Measurements from ENCODE around the gene TMEM72. TPM values are rescaled to one million over a fixed set of nuclear protein-coding genes. Genes with fewer than 3 reads are reported as not detected.
A peak's percentile ranks its signal among the peaks of the same experiment; 100 is the strongest.
"Not testable (repeated sequence)": the region's sequence is repeated elsewhere in the genome, so short reads cannot be mapped to it uniquely, and the experiment has no call there.

The TMEM72 gene
- 10 to 100 TPM; 67.6 to 74.5 (median 71.0) TPM for polyA plus RNA-seq (ENCODE audit: insufficient read length in 4 of 4)

- DNase-seq (ENCODE audit: low read depth in 4 of 4, low spot score in 3 of 4), result peak in 1 of 4 donors; percentile 75
Measured at GRCh38 chr10:44911081-44911540, at the start of gene TMEM72. Gene TMEM72, plus strand, starts transcription at chr10:44911337. Its CDS starts 176 bp downstream, at chr10:44911513.

DNA sequence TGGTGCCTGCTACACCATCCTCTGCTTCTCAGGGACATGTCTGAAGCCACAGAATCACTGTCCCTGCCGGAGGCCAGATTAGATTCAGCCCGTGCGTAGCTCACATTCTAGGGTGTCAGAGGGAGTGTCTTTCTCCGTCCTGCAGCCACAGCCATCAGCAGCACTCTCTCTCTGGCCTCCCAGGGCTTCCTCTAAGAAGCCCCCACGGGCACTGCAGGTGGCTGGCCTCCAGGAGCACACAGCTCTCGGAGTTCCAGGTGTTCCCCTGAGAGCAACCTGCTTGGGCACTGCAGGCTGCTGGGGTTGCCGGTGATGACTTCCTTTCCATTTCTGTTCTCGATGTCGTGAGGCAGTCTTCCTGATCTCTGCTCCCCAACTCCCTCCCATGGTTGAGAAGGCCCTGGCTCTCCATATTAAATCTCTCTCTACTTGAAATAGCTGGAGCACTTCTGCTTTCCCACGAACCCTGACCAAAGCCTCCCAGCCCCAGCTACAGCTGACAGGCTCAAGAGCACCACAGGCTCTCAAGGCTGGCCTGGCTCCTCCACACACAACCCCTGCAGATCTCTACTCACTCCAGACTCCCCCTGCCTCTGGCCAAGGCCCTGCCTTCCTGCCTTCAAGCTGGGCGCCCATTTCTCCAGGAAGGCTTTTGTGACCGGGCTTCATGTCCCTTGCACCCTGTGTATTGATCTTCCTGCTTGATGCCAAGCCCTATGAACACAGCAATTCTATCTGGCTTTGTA lies 49.0 kb upstream of the TMEM72 start:
- DNase-seq (ENCODE audit: low read depth in 4 of 4, low spot score in 3 of 4), result no peak

DNA sequence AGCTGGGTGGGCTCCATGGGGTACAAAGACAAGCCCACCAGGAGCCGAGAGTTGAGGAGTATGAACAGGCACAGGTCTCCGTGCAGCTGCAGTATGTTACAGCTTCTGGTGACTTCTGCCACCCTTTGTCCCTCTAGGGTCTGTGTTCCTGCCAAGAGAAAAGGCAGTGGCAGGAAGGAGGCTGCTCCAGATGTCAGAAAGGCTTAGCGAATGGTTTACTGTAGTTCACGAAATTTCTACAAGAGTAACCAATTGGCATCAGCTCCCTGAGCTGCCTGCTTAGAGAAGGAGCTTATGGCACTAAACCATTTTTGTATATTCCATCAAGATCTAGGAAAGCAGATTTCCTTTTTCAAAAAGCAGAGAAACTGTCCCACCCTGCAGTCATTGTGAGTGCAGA lies 48.2 kb upstream of the TMEM72 start:
- no peak for DNase-seq (ENCODE audit: low read depth in 4 of 4, low spot score in 3 of 4)

DNA sequence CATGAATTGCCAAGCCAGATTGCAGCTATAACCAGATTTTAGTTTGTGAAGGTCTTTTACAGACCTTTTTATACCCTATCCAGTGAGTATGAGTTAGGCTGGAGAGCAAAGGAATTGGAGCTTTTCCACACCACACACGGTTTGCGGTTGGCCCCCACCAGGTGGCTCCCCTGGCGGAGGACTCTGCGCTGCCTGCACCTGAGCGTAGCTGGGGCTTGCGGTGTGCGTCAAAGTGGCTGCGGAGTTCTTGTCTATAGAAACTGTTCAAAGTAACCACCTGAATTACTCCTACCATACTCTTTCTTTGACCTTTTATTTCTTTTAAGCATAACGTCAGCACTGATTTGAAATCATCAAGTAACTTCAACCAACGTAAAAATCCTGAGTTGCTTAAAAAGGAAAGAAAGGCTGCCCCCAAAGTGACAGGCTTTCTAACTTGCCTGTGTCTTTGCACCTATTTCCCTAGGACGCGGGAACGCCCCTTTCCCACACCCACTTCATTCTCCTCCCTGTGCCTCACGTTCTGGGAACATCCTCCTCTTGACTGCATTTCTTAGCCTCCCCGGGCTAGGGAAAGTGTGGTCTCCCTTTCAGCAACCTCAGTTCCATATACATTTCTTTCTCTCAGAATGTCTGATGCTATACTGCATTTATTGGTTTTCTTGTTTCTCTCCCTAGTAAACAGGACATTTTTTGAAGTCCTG lies 47.6 kb upstream of the TMEM72 start:
- no peak for DNase-seq (ENCODE audit: low read depth in 4 of 4, low spot score in 3 of 4)

GRCh38 chr10:44864051-44864450 lies 47.1 kb upstream of the TMEM72 start:
- no peak for DNase-seq (ENCODE audit: low read depth in 4 of 4, low spot score in 3 of 4)

DNA sequence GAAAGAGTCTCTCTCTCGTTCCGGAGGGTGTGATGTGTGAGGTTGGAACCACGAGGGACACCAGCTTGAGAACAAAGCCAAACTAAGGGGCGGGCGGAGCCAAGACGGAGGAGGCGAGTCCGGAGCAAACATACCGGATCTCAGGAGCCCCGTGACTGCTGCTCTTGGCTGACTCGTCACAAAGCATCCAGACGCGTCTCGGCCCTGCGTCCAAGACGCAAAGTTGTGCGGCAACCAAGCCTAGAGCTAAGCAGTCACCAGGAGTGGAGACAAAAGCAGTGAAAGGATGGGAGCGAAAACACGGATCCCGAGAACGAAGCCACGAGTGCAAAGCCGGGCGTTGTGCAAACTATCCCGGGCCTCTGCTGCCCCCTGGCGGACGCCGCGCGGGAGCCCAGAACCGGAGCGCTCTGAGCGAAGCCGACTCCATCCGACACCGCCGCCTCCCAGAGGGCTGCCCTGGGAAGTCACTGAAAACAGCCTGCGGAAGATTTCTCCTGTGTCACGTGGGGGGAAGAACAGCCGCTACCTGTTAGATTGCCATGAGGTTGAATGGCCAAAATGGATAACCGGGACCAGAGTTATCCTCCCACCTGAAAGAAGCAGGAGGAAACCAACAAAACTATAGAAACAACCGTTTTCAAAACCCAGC lies 46.4 kb upstream of the TMEM72 start:
- peak; percentile 77 to 88 (median 82) for DNase-seq (ENCODE audit: low read depth in 4 of 4, low spot score in 3 of 4)

DNA sequence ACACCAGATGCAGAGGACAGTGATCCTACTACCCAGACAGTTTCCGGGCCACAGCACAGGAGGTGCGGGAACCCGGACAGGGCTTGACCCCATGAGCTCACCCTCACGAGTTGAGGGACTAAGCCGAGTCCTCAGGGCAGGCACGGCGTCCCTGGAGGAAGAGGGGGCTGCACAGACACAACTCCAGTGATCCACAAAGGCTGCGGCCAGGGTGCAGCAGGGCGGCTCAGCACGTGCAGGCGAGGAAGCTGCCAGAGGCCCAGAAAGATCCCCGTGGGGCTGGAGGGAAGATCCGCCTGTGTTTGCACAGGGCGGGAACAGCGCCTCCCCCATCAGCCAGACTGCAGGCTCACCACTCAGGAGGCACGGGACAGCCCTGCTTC lies 45.9 kb upstream of the TMEM72 start:
- DNase-seq (ENCODE audit: low read depth in 4 of 4, low spot score in 3 of 4), result no peak

DNA sequence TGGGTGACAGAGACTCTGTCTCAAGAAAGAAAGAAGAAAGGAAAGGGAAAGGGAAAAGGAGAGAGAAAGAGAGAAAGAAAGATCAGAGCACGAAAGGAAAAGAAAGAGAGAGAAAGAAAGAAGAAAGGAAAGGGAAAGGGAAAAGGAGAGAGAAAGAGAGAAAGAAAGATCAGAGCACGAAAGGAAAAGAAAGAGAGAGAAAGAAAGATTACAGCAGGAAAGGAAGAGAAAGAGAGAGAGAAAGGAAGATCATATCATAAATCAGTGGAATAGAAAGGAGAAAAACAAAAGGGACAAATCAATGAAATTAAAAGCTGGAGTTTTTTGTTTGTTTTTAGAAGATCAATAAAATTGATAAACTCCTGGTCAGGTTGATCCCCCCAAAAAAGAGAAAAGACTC lies 44.8 kb upstream of the TMEM72 start:
- DNase-seq (ENCODE audit: low read depth in 4 of 4, low spot score in 3 of 4), result not testable (repeated sequence)

DNA sequence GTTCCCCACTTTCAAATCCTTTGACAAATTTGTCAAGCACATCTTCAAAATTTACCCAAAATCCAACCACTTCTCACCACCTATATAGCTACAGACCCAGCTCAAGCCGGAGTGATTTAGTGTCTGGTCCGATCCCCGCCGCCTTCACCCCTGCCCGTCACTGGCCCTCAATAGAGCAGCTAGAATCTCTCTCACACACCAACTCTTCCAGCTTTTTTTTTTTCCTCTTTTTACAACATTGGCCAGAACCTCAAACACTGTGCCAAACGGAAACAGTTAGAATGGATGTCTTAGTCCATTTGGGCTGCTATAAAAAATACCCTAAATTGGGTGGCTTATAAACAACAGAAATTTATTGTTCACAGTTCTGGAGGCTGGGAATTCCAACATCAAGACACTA lies 41.1 kb upstream of the TMEM72 start:
- no peak for DNase-seq (ENCODE audit: low read depth in 4 of 4, low spot score in 3 of 4)

DNA sequence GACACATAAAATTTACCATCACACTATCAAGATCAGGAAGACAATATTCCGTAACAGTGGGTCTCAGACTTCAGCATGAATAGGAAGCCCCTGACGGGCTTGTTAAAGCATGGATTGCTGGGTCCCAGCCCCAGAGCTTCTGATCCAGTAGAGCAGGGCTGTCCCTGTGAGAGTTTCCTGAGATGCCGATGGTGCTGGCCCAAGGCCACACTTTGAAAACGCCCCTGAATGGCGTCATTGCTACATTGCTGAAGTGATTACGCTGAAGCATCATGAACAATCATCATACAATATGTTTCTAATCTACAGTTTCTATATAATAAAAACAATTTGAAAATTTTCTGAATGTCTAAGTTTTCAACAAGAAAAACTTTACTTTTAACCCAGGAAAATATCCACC lies 38.0 kb upstream of the TMEM72 start:
- DNase-seq (ENCODE audit: low read depth in 4 of 4, low spot score in 3 of 4), result no peak

- no peak for DNase-seq (ENCODE audit: low read depth in 4 of 4, low spot score in 3 of 4)
Measured at GRCh38 chr10:44874166-44874565, 37.0 kb upstream of the TMEM72 start.

DNA sequence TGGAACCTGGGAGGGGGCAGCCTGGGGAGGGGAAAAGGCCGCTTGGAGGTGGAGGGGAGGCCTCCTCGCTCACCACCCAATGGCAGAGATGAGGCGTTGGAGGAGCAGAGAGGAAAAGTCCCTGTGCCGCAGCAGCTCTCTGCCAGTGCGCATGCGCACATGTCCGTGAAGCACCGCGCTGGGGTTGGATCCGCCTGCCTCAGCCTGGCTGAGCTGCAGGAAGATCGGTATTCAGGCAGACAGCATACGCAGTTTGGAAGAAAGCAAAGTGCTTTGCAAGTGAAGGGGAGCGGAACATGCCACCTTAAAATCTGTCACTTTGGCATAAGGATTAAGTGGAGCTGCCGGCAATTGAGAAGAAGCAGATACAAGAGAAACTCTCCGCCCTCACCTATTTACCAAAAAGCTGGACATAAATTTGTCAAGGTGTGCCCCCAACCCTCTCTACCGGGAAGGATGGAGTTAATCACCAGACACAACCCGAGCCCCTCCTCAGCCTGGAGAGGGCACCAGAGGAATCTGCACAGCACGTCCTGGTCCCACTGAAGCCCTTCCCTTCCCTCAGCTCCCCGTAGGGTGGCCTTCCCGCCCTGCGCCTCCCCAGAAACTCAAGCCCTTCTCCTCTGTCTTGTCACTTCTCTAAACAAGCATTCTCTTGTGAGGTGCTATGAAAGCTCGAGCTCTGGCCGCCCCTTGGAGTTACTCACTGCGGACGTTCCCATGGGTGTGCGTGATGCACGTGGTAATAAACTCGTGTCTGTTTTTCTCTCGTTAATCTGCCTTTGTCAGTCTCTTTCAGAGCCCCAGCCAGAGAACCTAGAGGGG lies 32.2 kb upstream of the TMEM72 start:
- peak; percentile 73 to 83 (median 78) for DNase-seq (ENCODE audit: low read depth in 4 of 4, low spot score in 3 of 4)

- no peak for DNase-seq (ENCODE audit: low read depth in 4 of 4, low spot score in 3 of 4)
Measured at GRCh38 chr10:44879531-44879899, 31.6 kb upstream of the TMEM72 start.

DNA sequence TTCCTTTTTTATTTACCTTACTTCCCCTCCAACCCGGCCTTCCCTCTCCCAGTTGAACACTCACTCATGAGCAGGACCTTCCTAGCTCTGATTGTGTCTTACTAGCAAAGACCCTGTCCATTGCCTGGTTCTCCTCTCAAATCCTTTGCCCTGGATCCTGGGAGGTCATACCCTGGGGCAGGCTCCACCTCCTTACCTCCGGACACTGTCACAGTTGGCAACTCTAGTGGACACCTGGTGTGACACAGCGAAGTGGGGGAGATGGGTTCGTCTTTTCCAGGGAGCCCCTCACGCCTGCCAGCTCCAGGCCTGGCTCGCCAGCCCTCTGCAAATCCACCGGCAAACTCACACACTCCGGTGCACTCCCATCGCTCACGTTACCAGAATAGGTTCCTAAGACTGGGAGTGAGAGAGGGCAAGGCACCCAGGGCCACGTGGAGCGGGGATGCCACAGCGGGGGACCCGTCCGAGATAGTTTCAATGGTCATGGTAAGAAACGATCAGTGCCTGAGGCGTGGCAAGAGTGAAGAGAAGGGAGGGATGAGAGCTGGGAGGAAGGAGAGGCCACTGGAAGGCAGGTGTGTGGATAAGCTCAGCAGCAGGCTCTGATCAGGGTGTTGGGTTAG lies 30.9 kb upstream of the TMEM72 start:
- no peak for DNase-seq (ENCODE audit: low read depth in 4 of 4, low spot score in 3 of 4)

DNA sequence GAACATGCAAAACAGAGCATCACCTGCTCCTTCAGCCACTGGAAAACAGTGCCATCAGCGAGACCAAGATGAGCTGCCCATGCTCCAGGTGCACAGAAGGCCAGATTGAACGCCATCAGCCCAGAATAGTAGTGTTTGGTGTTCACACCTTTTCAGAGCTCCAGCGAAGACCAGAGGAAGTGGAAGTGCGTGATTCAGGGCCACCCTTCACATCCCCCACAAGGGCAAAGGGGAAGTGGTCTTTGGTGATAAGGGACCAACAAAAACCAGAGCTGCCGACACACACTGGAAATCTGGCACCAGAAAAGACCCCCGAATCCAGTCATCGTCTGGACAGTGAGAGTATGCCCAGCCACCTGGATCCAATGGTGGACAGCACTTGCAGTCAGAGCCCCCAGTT lies 29.5 kb upstream of the TMEM72 start:
- no peak for DNase-seq (ENCODE audit: low read depth in 4 of 4, low spot score in 3 of 4)

- no peak for DNase-seq (ENCODE audit: low read depth in 4 of 4, low spot score in 3 of 4)
Measured at GRCh38 chr10:44882166-44882720, 28.9 kb upstream of the TMEM72 start.

DNA sequence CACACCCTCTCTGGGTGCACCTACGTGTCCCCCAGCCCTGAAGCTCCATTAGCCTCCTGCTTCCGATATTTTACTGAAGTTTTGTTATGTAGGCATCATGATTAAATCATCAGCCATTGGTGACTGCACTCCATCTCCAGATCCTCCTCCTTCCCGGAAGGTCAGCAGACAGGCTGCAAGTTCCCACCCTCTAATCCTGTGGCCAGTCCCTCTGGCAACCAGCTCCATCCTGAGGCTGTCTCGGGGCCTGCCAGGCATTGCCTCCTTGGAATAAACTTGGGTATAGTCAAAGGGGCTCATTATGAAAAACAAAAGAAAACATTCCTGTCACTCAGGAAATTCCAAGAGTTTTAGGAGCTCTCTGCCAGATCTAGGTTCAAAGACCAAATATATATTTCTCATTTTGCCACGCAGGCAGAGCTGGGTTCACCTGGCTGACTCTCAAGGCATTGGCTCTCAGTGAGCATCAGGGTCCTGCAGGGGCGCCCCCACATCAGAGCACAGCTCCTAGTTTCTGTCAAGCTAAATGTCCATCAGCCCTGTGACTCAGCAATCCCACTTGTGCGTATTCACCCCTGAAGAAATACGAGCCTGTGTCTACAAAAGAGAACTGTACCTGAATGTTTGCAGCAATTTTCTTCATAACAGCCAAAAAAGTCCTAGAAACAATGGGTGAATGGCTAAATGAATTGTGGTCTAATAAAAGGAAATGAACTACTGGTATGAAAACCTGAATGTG lies 27.4 kb upstream of the TMEM72 start:
- no peak for DNase-seq (ENCODE audit: low read depth in 4 of 4, low spot score in 3 of 4)

GRCh38 chr10:44885710-44886109 lies 25.4 kb upstream of the TMEM72 start:
- no peak for DNase-seq (ENCODE audit: low read depth in 4 of 4, low spot score in 3 of 4)

DNA sequence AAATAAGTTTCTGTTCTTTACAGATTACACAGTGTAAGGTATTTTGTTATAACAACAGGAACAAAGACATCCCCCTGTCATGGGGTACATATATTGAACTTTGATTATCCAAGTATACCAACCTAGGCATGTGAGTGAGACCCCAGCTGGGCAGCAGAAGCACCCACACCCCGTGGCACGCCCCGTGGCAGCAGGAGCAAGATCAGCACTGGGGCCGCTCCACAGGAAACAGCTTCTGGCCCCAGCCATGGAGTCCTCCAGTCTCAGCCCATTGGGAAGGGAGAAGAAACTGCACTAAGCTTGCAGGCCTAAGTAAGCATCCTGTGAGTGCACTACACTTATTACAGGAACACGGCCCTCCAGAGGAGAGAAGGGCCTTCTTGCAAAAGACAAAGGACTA lies 24.2 kb upstream of the TMEM72 start:
- DNase-seq (ENCODE audit: low read depth in 4 of 4, low spot score in 3 of 4), result no peak
